ENCODE data around the gene UACA. TPM values are rescaled to one million over a fixed set of nuclear protein-coding genes. Genes with fewer than 3 reads are reported as not detected.

The UACA gene
- polyA plus RNA-seq, 1 donor (not counting 4 experiments of a cell fraction or from before 2014, with no cell fraction given): 26.6 TPM

DNA sequence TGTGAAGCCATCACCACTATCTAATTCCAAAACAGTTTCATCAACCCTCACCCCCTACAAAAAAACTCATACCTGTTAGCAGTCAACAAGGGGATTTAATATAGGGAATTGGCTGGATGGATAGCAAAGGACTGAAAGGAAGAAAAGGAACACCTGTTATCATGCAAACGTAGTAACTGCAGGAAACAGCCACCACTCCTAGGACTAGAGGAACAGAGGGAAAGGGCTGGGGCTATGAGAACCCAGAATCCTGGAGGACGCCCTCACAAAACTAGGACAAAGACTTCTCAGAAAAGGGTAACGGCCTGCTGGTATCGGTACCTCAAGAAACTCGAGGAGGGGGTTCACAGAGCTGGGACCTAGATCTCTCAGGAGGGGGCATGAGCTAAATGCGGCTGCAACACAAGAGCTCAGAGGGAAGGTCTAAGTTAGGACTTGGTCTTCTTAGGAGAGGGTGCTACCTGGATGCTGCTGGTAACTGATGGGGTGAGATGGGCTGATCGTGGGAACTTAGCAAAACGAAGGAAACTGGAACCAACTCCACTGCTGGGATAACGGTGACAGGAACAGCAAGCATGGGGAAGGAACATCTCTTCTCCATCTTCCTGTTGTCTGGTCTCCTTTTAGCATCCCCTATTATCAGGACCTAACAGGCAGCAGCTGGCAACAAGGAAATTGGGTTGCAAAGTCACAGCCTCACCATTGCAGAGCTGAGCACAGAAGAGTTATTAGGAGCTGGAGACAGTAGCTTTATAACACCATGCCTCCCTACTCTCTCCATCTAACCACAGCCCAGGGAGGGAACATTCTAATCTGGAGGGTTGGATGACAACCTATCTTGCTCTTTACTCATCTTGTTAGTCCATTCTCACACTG is 147.7 kb downstream of the UACA start:
- H3K9me3 ChIP-seq (ENCODE audit: control insufficient read depth, low read depth, low read length): no peaks in the 10 kb centered on the region
- H3K27me3 ChIP-seq (ENCODE audit: control insufficient read depth, extremely low read depth, insufficient read depth, low read length): peaks cover 10% of the 10 kb centered on the region
- no peak overlapping the region for H2AFZ ChIP-seq (ENCODE audit: control insufficient read depth, low read length)
- FAIRE-seq (no peak), DNase-seq (ENCODE audit: low read depth, low spot score) (no peak)
- no peak overlapping the region for H3K4me3 ChIP-seq (ENCODE audit: control insufficient read depth in 2 of 3, extremely low read depth in 1 of 3, insufficient read depth in 2 of 3, low read depth in 1 of 3, low read length in 3 of 3)
- TF ChIP-seq EZH2 (IDR thresholded peaks at IDR 0.05; ENCODE audit: low read length) (no peak), CTCF (optimal IDR thresholded peaks at IDR 0.05 in 1 of 3, IDR thresholded peaks at IDR 0.05 in 1 of 3, conservative IDR thresholded peaks at IDR 0.05 in 1 of 3; ENCODE audit: extremely low read depth in 1 of 3, insufficient read depth in 2 of 3, low read length in 3 of 3) (no peak)
- no peak overlapping the region for H3K27ac ChIP-seq (ENCODE audit: control insufficient read depth, insufficient read depth, low read length)
- H3K4me2 ChIP-seq (ENCODE audit: control insufficient read depth, extremely low read depth, insufficient read depth, low read depth, low read length): no peak overlapping the region
- H3K4me1 ChIP-seq (ENCODE audit: control insufficient read depth, extremely low read depth, insufficient read depth, low read length): no peaks in the 10 kb centered on the region
- no peak overlapping the region for H3K9ac ChIP-seq (ENCODE audit: control insufficient read depth, extremely low read depth, insufficient read depth, low read length)
- H3K79me2 ChIP-seq (ENCODE audit: control insufficient read depth, insufficient read depth, low read length): no peaks in the 10 kb centered on the region
- H3K9me1 ChIP-seq (ENCODE audit: control insufficient read depth, extremely low read depth, insufficient read depth, low read length): no peaks in the 10 kb centered on the region
- H4K20me1 ChIP-seq (ENCODE audit: control insufficient read depth, extremely low read depth, insufficient read depth, low read length): no peaks in the 10 kb centered on the region
- no peaks in the 10 kb centered on the region for H3K36me3 ChIP-seq (ENCODE audit: control insufficient read depth in 2 of 2, extremely low read depth in 1 of 2, insufficient read depth in 2 of 2, low read length in 2 of 2)
- dilution Hi-C loops (cut with MboI; ENCODE audit: extremely low pct_ligation_motif_present, low sequenced_read_pairs): no loop called here

DNA sequence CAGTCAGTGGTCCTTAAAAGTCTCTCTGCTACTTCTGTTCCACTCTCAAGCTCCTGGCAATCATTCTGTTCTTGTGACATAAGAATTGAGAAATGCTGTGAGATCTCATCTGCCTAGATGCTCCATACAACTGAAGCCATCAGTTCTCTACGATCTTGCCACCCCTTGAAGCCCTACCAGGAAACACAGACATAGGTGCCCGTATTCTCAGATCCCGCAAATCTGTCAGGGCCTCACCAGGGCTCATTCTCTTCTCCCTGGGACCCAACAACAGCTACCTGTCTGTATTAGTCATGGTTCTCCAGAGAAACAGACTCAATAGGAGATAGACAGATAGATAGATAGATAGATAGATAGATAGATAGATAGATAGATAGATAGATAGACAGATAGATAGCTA is 149.1 kb downstream of the UACA start:
- Histone ChIP-seq H3K36me3 (ENCODE audit: control insufficient read depth in 2 of 2, extremely low read depth in 1 of 2, insufficient read depth in 2 of 2, low read length in 2 of 2) (no peaks in the 10 kb centered on the region), H3K4me2 (ENCODE audit: control insufficient read depth, extremely low read depth, insufficient read depth, low read depth, low read length) (no peak overlapping the region), H4K20me1 (ENCODE audit: control insufficient read depth, extremely low read depth, insufficient read depth, low read length) (no peaks in the 10 kb centered on the region), H3K9me1 (ENCODE audit: control insufficient read depth, extremely low read depth, insufficient read depth, low read length) (no peaks in the 10 kb centered on the region), H3K9me3 (ENCODE audit: control insufficient read depth, low read depth, low read length) (no peaks in the 10 kb centered on the region), H3K4me1 (ENCODE audit: control insufficient read depth, extremely low read depth, insufficient read depth, low read length) (no peaks in the 10 kb centered on the region), H3K9ac (ENCODE audit: control insufficient read depth, extremely low read depth, insufficient read depth, low read length) (no peak overlapping the region), H3K27ac (ENCODE audit: control insufficient read depth, insufficient read depth, low read length) (no peak overlapping the region), H3K79me2 (ENCODE audit: control insufficient read depth, insufficient read depth, low read length) (no peaks in the 10 kb centered on the region), H3K4me3 (ENCODE audit: control insufficient read depth in 2 of 3, extremely low read depth in 1 of 3, insufficient read depth in 2 of 3, low read depth in 1 of 3, low read length in 3 of 3) (no peak overlapping the region), H2AFZ (ENCODE audit: control insufficient read depth, low read length) (no peak overlapping the region), H3K27me3 (ENCODE audit: control insufficient read depth, extremely low read depth, insufficient read depth, low read length) (peaks cover 12% of the 10 kb centered on the region)
- dilution Hi-C loops (cut with MboI; ENCODE audit: extremely low pct_ligation_motif_present, low sequenced_read_pairs): no loop called here
- DNase-seq (ENCODE audit: low read depth, low spot score) (no peak), FAIRE-seq (no peak)
- TF ChIP-seq EZH2 (IDR thresholded peaks at IDR 0.05; ENCODE audit: low read length): no peak
- no peak for TF ChIP-seq CTCF (optimal IDR thresholded peaks at IDR 0.05 in 1 of 3, IDR thresholded peaks at IDR 0.05 in 1 of 3, conservative IDR thresholded peaks at IDR 0.05 in 1 of 3; ENCODE audit: extremely low read depth in 1 of 3, insufficient read depth in 2 of 3, low read length in 3 of 3)
